IPS-NIHi7 (cell line): ENCODE measurements around the gene LYG2.
"Not testable (repeated sequence)": the region's sequence is repeated elsewhere in the genome, so short reads cannot be mapped to it uniquely, and the experiment has no call there.

ENCODE experiments used
- DNase-seq: peaks from one replicate; pipeline ENCODE4 v3.0.0; 2012; ENCODE audit warnings: mixed read lengths; ENCODE audit errors: extremely low spot score

LYG2 gene, protein sequence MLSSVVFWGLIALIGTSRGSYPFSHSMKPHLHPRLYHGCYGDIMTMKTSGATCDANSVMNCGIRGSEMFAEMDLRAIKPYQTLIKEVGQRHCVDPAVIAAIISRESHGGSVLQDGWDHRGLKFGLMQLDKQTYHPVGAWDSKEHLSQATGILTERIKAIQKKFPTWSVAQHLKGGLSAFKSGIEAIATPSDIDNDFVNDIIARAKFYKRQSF

DNA sequence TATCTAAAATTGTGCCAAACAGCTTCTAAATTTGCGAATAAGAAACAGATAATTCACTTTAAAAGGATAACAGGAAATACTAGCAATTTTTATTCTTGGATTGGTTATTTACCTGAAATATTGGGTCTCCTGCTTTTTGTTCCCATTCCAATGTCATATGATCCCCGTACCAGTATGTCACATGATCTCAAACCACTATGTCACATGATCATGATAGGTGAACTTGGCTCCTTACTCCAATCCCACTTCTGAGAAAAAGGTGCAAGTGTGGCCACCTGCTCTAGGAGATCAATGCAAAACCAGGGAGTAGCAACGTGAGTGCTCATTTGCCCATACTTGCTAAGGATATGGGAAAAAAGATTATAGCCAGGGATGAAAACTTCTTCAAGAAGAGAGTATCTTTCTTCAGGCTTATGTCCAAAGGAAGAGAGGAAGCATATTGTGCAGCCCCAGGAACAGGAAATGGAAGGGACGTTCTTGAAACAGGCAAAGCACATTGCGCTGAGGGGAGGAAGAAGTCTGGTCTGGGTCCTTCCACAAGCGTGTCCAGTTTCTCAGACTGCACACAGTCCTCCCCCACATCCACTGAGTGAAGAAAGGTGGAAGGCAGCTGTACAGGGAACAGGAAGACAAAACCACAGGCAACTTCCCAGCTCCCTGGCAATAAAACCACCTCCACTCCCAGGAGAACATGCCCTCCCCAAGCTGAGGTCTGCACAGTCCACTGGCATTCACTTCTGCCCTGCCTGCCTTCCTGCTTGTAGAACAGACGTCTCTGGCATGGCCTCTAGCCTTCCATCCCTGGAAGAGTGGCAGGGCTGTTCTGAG is at the start of gene LYG2:
Gene LYG2, minus strand, starts transcription at position 176 of the 828 bp plus-strand sequence. CDS start 1,406 bp downstream, outside the sequence.
- no peak for DNase-seq

DNA sequence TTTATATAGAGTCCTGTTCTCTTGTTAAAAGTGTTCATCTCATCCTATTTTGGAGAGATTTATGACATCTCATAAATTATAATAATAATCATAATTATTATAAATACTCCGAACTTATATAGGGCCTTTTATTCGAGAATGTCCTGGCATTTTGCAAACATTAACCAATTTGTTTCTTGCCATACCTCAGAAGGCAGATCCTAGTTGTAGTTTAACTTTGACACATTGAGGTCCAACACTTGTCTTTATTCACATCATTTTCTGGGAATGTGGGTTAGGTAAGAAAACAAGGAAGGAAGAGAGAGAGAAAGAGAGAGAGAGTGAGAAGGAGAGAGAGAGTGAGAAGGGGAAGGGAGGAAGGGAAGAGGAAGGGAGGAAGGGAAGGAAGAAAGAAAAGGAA is 45.6 kb upstream of the LYG2 start, which contains the start of gene LYG1:
Gene LYG1, minus strand, starts transcription at position 101 of the 400 bp plus-strand sequence. CDS start 5,527 bp downstream, outside the sequence.
- not testable (repeated sequence) for DNase-seq

DNA sequence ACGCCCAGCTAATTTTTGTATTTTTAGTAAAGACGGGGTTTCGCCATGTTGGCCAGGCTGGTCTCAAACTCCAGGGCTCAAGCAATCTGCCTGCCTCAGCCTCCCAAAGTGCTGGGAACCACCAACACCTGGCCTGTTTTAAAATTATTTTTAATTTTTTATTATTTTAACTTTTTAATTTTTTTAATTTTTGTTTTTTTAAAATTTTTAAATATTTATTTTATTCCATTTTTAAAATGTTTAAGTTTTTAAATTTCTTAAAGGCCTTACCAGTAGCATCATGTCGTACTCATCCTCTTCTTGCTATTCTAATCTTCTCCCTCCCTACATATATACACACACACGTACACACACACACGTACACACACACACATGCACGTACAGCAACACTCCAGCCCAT is 44.1 kb upstream of the LYG2 start:
- no peak for DNase-seq

DNA sequence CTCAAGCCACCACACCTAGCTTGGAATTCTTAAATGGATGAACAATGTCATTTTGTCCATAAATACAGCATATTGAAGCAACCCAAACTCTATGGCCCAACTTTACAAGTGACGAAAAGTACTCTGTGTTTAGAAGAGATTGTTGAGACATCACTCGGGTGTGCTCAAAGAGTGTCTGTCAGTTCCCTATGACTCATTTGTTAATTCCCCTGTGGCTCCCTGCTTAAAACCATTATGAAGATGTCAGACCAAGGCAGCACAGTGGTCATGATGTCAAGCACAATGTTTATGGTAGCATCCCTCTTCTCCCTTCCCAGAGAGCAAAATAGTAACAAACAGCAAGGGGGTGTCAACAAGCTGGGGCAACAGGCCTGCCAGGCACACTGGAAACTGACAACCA is 42.5 kb upstream of the LYG2 start:
- DNase-seq, result no peak

DNA sequence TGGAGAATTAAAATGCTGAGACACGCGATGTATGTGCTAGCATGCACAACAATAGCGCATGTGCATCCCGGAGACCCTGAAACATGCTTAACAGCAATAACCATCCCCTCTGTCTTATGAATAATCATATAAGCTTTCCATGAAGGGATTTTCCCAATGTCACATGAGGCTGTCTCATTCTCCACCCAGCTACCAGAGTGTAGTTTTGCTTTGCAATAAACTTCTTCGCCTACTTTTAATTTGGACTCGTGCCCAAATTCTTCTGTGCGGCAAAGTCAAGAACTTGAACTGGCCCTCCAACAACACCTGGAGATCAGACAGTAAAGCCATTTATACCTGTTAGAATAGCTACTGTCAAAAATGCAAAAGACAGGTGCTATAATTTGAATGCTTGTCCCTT is 30.1 kb upstream of the LYG2 start:
- no peak for DNase-seq

DNA sequence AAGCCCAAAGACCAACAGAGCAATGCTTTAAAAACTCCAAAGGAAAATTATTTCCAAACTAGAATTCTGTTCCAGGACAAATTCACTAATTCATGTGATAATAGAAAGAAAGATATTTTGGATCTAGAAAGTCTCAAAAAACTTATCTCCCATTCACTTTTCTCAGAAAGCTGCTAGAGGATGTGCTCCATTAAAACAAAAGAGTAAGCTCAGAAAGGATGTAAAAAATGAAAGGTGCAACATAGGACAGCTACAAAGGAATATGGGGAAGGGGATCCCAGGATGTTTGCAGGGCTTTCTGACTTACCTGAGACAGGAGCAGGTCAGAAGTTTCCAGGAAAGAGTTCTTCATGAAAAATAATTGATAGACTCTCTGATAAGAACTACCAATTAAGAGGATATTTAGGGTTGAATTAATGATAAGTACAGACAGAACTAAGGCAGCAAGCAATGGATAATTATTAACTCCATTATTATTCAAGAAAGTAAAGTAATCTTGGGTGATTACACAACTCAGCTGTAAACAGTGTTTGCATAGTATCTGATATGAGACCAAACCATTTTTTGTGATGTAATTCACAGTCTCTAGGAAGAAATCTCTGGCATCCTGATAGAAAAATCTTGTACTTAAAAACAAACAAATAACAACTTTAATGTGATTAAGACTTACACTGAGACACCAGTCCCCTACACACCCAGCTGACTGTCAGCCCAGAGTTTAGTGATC is 24.7 kb upstream of the LYG2 start:
- DNase-seq, result no peak

DNA sequence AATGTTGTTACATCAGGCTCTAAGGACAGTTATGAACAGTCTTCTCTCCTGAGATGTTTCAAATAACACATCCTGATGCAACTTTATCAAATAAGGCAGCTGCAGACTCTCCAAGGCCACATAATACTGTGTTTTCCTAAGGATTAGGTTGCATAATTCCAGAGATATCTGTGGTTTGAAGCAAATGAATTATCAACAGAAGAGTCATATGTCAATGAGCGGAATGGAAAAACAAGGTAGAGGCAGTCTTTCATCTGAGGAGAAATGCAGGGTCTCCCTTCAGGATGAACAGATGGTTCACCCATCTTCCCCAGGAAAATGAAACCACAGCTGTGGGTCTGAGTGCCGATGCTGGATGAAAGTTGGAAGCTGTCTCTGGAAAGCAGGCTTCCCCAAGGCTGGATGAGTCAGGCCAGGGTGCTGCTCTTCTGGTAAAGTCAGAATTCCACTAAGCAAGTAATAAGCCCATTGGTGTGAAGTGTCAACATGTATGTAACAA is 23.4 kb upstream of the LYG2 start:
- DNase-seq, result no peak

DNA sequence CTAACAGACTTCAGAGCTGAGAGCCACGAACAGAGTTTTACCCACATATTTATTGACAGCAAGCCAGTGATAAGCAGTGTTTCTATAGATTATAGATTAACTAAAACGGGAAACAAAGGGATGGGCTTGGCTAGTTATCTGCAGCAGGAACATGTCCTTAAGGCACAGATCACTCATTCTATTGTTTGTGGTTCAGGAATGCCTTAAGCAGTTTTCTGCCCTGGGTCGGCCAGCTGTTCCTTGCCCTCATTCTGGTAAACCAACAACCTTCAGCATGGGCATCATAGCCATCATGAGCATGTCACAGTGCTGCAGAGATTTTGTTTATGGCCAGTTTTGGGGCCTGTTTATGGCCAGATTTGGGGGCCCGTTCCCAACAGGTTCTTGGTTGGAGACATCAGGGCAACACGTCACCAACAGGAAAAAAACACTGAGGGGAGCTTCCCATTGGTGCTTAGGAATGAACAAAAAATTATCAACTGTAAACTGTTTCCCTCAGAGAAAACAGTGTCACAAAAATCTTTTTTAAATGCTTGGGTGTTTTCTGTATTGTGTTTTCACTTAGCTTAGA is 22.8 kb upstream of the LYG2 start:
- DNase-seq, result not testable (repeated sequence)

DNA sequence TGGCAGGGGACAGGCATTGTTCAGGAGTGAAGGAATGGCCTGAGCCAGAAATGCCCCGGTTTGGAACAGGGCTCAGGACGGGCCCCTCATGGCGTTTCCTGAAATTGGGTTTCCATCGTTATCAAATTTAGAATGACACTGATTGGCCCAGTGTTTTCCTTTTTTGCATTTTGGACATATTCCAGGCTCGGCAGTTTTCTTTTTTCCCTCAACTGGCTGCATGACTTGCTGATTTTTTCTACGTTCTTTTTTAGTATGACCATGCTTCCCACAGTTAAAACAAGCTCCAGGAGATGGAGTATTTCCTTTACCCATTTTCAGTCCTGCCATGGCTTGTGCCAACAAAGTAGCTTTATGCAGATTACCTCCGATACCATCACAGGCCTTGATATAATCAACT is 20.4 kb upstream of the LYG2 start:
- no peak for DNase-seq

DNA sequence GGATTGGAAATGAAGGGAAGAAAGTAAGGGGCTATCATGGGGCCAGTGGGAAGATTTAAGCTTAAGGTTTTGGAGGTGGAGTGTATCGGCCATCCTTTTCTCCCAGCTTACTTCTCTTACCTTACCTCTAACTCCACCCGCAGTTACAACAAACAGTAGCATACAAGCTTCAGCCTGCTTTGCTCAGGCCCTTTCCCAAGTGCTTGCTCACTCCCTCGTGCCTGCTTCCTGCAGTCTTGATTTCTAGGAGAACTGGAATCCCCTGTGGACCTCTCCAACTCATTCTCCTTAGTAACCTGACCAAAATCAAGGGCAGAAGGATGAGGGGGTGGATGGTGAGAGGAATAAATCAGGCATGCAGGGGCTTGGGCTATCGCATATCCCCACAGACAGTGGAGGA is 5.8 kb upstream of the LYG2 start:
- no peak for DNase-seq

DNA sequence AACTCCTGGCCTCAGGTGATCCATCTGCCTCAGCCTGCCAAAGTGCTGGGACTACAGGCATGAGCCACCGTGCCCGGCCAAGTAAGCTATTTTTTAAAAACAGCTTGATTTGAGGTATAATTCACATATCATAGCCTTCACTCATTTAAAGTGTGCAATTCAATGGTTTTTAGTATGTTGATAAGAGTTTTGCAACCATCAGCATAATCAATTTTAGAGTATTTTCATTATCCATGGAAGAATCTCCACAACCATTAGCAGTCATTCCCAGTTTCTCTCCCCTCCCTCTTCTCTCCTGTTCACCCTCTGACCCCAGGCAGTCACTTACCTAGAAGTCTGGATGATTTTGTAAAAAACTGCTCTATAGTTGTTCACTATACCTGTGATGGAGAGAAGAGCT is 4.7 kb upstream of the LYG2 start:
- DNase-seq, result no peak

DNA sequence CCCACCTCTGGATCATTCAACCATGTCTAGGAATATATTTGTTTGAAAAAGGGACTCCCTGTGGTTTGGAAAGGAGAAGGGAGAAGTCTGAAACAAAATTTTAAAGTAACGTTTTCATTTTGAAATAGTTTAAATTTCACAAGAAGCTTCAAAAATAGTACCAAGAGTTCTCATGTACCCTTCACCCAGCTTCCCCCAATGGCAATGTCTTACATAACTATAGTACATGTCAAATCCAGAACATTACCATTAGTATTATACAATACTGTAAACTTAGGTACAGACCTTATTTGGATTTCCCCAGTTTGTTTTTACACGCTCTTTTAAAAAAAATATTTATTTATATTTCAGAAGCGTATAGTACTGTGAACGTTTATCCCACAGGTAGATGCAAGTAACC is 4.0 kb upstream of the LYG2 start:
- DNase-seq, result no peak

DNA sequence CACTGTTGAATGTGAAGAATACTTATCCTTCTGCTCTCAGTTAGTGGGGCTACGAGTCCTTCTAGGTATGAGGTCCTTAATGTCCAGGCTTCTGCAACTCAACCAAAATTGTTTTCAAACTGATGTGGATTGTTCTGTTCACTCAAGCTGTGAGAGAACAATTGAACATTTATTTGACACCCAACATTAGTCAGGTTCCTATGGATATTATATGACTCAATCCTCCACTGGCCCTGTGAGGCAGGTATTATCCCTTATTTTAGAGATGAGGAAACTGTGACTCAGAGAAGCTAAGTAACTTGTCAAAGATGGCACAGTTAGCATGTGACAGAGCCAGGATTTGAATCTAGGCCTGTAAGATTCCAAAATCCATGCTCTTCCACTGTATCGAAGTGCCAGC is 1.2 kb upstream of the LYG2 start:
- DNase-seq, result no peak

DNA sequence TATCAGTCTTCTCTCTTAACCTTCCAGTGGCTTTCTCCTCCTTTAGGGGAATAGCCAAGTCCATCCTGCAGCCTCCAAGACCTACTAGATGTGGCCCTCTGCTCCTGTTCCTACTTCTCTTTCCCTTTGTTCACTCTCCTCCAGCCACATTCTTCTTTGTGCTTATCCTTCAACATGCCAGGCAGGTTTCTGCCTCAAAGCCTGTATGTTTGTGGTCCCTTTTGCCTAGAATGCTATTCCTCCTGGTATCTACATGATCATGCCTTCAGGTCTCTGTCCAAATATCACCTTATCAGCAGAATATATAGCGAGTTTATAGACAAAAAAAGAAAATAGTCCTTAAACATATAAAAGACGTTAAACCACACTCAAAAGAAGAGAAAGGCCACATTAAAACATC is 5.5 kb downstream of the LYG2 start:
- DNase-seq, result peak; percentile 1

DNA sequence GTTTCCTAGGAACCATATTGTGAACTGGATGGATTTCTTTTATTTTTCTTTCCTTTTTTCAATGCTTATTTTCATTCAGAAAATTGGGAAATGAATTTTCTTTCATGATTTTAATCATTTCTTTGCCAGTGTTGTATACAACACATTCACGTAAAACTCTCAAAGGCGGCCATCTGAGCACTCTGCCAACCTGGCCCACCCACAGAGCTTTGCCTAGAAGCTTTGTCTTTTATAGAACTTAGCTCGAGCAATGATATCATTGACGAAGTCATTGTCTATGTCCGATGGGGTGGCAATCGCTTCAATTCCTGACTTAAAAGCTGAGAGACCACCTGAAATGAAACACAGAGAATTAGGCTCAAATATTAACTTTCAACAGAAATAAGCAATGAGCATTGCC is 13.3 kb downstream of the LYG2 start:
- no peak for DNase-seq

DNA sequence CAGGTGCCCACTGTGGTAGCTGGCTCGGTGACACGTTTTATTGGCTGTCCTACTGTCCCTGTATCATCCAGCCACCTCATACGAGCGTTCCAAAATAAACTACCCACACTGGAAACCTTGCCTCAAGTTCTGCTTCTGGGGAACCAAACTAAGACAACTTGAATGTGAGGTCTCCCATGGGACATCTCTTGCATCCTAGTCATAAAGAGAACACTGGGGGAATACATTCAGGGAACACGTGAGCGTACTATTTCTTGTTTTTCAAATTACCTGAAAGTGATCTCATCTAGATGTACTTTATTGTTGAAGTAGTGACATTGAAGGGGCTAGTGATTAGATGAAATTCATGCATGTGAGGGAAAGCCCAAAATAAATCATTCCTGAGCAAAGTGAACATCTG is 15.0 kb downstream of the LYG2 start:
- no peak for DNase-seq

DNA sequence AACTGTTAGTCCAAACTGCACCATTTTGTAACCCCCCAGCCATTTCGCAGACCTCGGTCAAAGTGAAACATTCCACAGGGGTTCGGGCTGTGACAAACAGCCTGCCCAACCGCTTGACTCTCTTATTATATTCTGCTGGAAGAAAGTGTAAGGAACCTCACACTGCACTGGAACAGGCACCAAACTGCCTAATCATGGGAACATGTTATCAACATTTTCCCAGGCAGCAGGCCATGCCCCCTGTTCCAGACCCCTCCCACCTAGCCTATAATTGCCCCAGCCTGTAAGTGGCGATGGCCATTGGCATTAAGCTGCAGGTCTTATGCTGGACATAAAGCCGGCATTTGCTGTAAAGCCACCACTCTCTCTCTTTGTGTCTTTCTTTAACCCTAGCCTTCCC is 16.9 kb downstream of the LYG2 start:
- DNase-seq, result no peak

DNA sequence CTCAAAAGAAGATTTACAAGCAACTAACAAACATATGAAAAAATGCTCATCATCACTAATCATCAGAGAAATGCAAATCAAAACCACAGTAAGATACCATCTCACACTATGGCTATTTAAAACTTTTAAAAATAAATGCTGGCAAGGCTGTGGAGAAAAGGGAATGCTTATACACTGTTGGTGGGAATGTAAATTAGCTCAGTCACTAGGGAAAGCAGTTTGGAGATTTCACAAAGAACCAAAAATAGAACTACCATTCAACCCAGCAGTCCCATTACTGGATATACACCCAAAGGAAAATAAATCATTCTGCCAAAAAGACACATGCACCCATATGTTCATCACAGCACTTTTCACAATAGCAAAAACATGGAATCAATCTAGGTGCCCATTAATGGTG is 22.3 kb downstream of the LYG2 start:
- DNase-seq, result not testable (repeated sequence)

DNA sequence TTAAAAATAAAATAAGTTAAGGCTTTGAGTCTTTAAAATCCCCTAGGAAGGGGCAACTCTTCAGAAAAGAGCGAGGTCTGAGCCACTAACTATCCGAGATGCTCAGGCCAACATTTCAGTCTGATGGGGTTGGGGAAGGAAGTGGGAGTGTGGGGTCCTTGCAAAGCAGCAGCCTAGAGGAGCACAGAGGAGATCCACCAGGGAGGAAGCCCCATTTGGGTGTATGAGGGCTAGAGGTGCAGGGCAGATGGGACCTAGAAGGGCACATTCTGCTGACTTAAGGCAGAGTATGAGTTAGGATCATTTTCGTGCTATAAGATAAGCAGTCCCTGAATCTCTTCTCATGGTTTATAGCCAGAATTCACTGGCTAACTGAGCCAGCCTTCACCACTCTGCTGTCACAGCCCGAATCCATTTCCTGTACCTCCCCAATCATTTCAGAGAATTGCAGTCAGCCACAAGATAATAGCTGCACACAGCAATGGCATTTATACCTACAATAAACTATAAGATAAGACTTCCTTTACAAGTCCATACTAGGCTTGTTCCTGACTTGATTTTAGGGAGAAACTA is 37.5 kb downstream of the LYG2 start:
- no peak for DNase-seq

DNA sequence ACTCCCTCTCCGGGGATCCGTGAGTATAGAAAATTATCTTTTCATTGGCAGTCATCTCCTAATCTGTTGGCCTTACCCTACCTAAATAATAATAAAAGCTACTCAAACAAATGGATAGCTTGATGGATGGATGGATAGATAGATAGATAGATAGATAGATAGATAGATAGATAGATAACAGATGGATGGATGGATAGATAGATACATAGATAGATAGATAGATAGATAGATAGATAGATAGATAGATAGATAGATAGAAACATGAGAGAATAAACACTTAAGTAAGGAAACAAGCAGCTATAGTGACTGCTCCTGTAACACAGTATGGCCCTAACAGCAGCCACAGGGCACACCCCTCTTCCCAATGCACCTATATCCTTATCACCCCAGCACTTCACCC is 39.4 kb downstream of the LYG2 start:
- DNase-seq, result no peak

DNA sequence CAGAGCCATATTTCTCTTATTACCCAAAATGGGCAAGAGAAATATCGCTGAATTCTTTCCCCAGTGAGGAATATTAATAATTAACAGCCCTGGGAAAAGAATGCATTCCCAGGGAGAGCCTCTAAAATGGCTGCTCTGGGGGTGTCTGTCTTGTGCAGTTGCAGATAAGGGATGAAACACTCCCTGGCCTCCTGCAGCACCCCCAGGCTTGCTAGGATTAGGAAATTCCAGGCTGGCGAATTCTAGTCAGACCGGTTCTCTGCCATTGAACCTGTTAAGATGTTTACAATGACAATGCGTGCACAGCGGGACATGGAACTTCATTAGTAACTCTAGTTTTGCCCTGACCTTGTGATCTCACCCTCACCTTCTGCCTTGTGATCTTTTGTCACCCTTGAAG is 50.0 kb downstream of the LYG2 start:
- DNase-seq, result no peak
